HepG2 (cell line): Measurements from ENCODE around the gene TXNDC11. TPM values are rescaled to one million over a fixed set of nuclear protein-coding genes. Genes with fewer than 3 reads are reported as not detected.

Experiments used
- CCDC6 ChIP-seq: sonication (generic); formaldehyde crosslinking; IDR thresholded peaks from 2 replicates; pipeline ENCODE4 v1.8.1; 2022; ENCODE audit warnings: mild to moderate bottlenecking, missing genetic modification reagents, moderate library complexity
- CHCHD3 ChIP-seq: sonication (generic); formaldehyde crosslinking; IDR thresholded peaks from 2 replicates; pipeline ENCODE4 v1.8.0; 2022; ENCODE audit warnings: mild to moderate bottlenecking, missing genetic modification reagents, moderate library complexity
- HOXA7 ChIP-seq: sonication (generic); formaldehyde crosslinking; IDR thresholded peaks from 2 replicates; pipeline ENCODE4 v1.8.1; 2022; ENCODE audit warnings: mild to moderate bottlenecking, missing genetic modification reagents, moderate library complexity
- ISL2 ChIP-seq: sonication (generic); formaldehyde crosslinking; IDR thresholded peaks from 2 replicates; pipeline ENCODE4 v1.5.0; 2020; ENCODE audit warnings: missing genetic modification reagents
- KDM5A ChIP-seq: fragments of 200-600 bp; sonication (generic); IDR thresholded peaks from 2 replicates; pipeline ENCODE4 v1.7.0; 2018; ENCODE audit warnings: antibody characterized with exemption, mild to moderate bottlenecking, low read length, borderline replicate concordance
- NFRKB ChIP-seq: fragments of 450-650 bp; IDR thresholded peaks from 2 replicates; pipeline ENCODE4 v1.6.1; 2017
- NFYB ChIP-seq: sonication (generic); formaldehyde crosslinking; IDR thresholded peaks from 2 replicates; pipeline ENCODE4 v1.4.0; 2020; ENCODE audit warnings: missing genetic modification reagents
- PHF21A ChIP-seq: sonication (generic); formaldehyde crosslinking; IDR thresholded peaks from 2 replicates; pipeline ENCODE4 v1.5.0; 2020; ENCODE audit warnings: mild to moderate bottlenecking, missing genetic modification reagents
- SOX5 ChIP-seq: IDR thresholded peaks from 2 replicates; pipeline ENCODE4 v1.6.1; 2016; ENCODE audit warnings: borderline replicate concordance
- SP1 ChIP-seq, 2 experiments: fragments of 450-650 bp in 1 of 2; sonication (generic) in 1 of 2; formaldehyde crosslinking in 1 of 2; IDR thresholded peaks; 2 replicates each; pipeline versions ENCODE4 v1.4.0 to v1.6.1; 2016 to 2020; ENCODE audit warnings: missing genetic modification reagents in 1 of 2
- TAF1 ChIP-seq: sonication (generic); formaldehyde crosslinking; IDR thresholded peaks from 2 replicates; pipeline ENCODE4 v1.4.0; 2020; ENCODE audit warnings: missing genetic modification reagents
- TFDP2 ChIP-seq: sonication (generic); formaldehyde crosslinking; IDR thresholded peaks from 2 replicates; pipeline ENCODE4 v1.4.0; 2020; ENCODE audit warnings: missing genetic modification reagents
- ZBTB1 ChIP-seq: sonication (generic); formaldehyde crosslinking; IDR thresholded peaks from 2 replicates; pipeline ENCODE4 v1.4.0; 2020; ENCODE audit warnings: missing genetic modification reagents, borderline replicate concordance
- ZKSCAN8 ChIP-seq: IDR thresholded peaks from 2 replicates; pipeline ENCODE4 v1.6.1; 2016; ENCODE audit warnings: borderline replicate concordance, missing genetic modification reagents, missing compliant biosample characterization
- ZNF121 ChIP-seq: sonication (generic); formaldehyde crosslinking; IDR thresholded peaks from 2 replicates; pipeline ENCODE4 v1.5.0; 2020; ENCODE audit warnings: mild to moderate bottlenecking, missing genetic modification reagents
- ZNF124 ChIP-seq: sonication (generic); formaldehyde crosslinking; IDR thresholded peaks from 2 replicates; pipeline ENCODE4 v1.4.0; 2020; ENCODE audit warnings: missing genetic modification reagents
- ZNF17 ChIP-seq: sonication (generic); formaldehyde crosslinking; IDR thresholded peaks from 2 replicates; pipeline ENCODE4 v1.5.0; 2020; ENCODE audit warnings: mild to moderate bottlenecking, missing genetic modification reagents
- ZNF329 ChIP-seq: sonication (generic); formaldehyde crosslinking; IDR thresholded peaks from 2 replicates; pipeline ENCODE4 v1.9.0; 2021; ENCODE audit warnings: low read depth, mild to moderate bottlenecking, missing genetic modification reagents
- ZNF383 ChIP-seq: sonication (generic); formaldehyde crosslinking; IDR thresholded peaks from 2 replicates; pipeline ENCODE4 v1.4.0; 2020; ENCODE audit warnings: missing genetic modification reagents, mild to moderate bottlenecking, borderline replicate concordance
- ZNF619 ChIP-seq: sonication (generic); formaldehyde crosslinking; IDR thresholded peaks from 2 replicates; pipeline ENCODE4 v1.4.0; 2020; ENCODE audit warnings: mild to moderate bottlenecking, missing genetic modification reagents
- ZNF737 ChIP-seq: sonication (generic); formaldehyde crosslinking; IDR thresholded peaks from 2 replicates; pipeline ENCODE4 v1.5.0; 2020; ENCODE audit warnings: missing genetic modification reagents, mild to moderate bottlenecking, borderline replicate concordance
- ZSCAN12 ChIP-seq: sonication (generic); formaldehyde crosslinking; IDR thresholded peaks from 2 replicates; pipeline ENCODE4 v1.9.0; 2021; ENCODE audit warnings: mild to moderate bottlenecking, missing genetic modification reagents
- polyA plus RNA-seq, 8 experiments: library from polyadenylated mRNA; depleted of rRNA in 3 of 8; stranded (reverse) in 7 of 8; unstranded in 1 of 8; fragments of >200 nt; fragmentation: Illumina TruSeq in 4 of 8; extraction: Trizol in 4 of 8; gene quantifications; 2 replicates each; pipeline versions ENCODE4 v1.2.1 to v1.2.3, GENCODE V29; 2011 to 2016; ENCODE audit warnings: low read depth in 4 of 8, missing spikeins in 1 of 8, mixed read lengths in 1 of 8; ENCODE audit not compliant: insufficient read depth in 1 of 8
- total RNA-seq, 5 experiments: library from RNA; depleted of rRNA; stranded (reverse); fragments of >200 nt; fragmentation: Illumina TruSeq; extraction: Trizol; gene quantifications; 2 replicates each; pipeline ENCODE4 v1.2.3, GENCODE V29; 2016; ENCODE audit warnings: low read depth in 1 of 5
- TF ChIP-seq, protein P1 (sequence below), 2 experiments: IDR thresholded peaks; 2 replicates each; pipeline ENCODE4 v1.6.1; 2011 to 2012; ENCODE audit warnings: low read length in 2 of 2, borderline replicate concordance in 1 of 2, low read depth in 1 of 2, mild to moderate bottlenecking in 1 of 2, moderate library complexity in 1 of 2
- TF ChIP-seq, protein P2 (sequence below): sonication (generic); formaldehyde crosslinking; IDR thresholded peaks from 2 replicates; pipeline ENCODE4 v1.5.1; 2020; ENCODE audit warnings: missing genetic modification reagents, mild to moderate bottlenecking, borderline replicate concordance

TXNDC11 gene
- total and polyA plus RNA-seq, 2 of the 13 experiments (the other 11 are each of a cell fraction or from before 2014, with no cell fraction given) = 74.9 to 123 TPM

- TF ChIP-seq, protein P1, sequence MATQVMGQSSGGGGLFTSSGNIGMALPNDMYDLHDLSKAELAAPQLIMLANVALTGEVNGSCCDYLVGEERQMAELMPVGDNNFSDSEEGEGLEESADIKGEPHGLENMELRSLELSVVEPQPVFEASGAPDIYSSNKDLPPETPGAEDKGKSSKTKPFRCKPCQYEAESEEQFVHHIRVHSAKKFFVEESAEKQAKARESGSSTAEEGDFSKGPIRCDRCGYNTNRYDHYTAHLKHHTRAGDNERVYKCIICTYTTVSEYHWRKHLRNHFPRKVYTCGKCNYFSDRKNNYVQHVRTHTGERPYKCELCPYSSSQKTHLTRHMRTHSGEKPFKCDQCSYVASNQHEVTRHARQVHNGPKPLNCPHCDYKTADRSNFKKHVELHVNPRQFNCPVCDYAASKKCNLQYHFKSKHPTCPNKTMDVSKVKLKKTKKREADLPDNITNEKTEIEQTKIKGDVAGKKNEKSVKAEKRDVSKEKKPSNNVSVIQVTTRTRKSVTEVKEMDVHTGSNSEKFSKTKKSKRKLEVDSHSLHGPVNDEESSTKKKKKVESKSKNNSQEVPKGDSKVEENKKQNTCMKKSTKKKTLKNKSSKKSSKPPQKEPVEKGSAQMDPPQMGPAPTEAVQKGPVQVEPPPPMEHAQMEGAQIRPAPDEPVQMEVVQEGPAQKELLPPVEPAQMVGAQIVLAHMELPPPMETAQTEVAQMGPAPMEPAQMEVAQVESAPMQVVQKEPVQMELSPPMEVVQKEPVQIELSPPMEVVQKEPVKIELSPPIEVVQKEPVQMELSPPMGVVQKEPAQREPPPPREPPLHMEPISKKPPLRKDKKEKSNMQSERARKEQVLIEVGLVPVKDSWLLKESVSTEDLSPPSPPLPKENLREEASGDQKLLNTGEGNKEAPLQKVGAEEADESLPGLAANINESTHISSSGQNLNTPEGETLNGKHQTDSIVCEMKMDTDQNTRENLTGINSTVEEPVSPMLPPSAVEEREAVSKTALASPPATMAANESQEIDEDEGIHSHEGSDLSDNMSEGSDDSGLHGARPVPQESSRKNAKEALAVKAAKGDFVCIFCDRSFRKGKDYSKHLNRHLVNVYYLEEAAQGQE (IDR thresholded peaks at IDR 0.05; ENCODE audit: borderline replicate concordance in 1 of 2, low read depth in 1 of 2, low read length in 2 of 2) = no peak
- TF ChIP-seq ZNF17 (CRISPR knock-in tag) (no peak), PHF21A (CRISPR knock-in tag) (no peak), ZBTB1 (CRISPR knock-in tag) (no peak), ZNF121 (CRISPR knock-in tag) (no peak), ZSCAN12 (CRISPR knock-in tag) (no peak), NFRKB (no peak), HOXA7 (CRISPR knock-in tag) (no peak), NFYB (CRISPR knock-in tag) (peak; percentile 10; the same call in 1 of the 2 replicates), ZNF737 (0 out of 2 replicates have a peak, but pooled peaks have one; percentile 31), SOX5 (peak; percentile 47; the same call in 1 of the 2 replicates), ZKSCAN8 (CRISPR knock-in tag) (peak; percentile 70; the same call in 1 of the 2 replicates), ZNF383 (CRISPR knock-in tag) (peak; percentile 83; the same call in 1 of the 2 replicates), CCDC6 (CRISPR knock-in tag) (0 out of 2 replicates have a peak, but pooled peaks have one; percentile 34), ZNF329 (CRISPR knock-in tag) (no peak), CHCHD3 (CRISPR knock-in tag) (no peak), ISL2 (CRISPR knock-in tag) (no peak), SP1 (IDR thresholded peaks at IDR 0.05) (no peak), SP1 (CRISPR knock-in tag; IDR thresholded peaks at IDR 0.05) (peak; percentile 27; the same call in 1 of the 2 replicates), TFDP2 (CRISPR knock-in tag) (peak; percentile 37), TAF1 (CRISPR knock-in tag) (peak; percentile 24; the same call in 1 of the 2 replicates), KDM5A (no peak), ZNF124 (CRISPR knock-in tag) (0 out of 2 replicates have a peak, but pooled peaks have one; percentile 44), ZNF619 (CRISPR knock-in tag) (no peak)
- TF ChIP-seq, protein P2, sequence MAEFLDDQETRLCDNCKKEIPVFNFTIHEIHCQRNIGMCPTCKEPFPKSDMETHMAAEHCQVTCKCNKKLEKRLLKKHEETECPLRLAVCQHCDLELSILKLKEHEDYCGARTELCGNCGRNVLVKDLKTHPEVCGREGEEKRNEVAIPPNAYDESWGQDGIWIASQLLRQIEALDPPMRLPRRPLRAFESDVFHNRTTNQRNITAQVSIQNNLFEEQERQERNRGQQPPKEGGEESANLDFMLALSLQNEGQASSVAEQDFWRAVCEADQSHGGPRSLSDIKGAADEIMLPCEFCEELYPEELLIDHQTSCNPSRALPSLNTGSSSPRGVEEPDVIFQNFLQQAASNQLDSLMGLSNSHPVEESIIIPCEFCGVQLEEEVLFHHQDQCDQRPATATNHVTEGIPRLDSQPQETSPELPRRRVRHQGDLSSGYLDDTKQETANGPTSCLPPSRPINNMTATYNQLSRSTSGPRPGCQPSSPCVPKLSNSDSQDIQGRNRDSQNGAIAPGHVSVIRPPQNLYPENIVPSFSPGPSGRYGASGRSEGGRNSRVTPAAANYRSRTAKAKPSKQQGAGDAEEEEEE (CRISPR knock-in tag) = no peak
These were observed 66.8 kb downstream of the TXNDC11 start (continued) for GRCh38 chr16:11675561-11676511.
